ENCODE measurements around the gene HDAC5. TPM values are rescaled to one million over a fixed set of nuclear protein-coding genes. Genes with fewer than 3 reads are reported as not detected.

The HDAC5 gene
- total and polyA plus RNA-seq, 7 donors, result 15.3 to 87.5 (median 58.2) TPM

DNA sequence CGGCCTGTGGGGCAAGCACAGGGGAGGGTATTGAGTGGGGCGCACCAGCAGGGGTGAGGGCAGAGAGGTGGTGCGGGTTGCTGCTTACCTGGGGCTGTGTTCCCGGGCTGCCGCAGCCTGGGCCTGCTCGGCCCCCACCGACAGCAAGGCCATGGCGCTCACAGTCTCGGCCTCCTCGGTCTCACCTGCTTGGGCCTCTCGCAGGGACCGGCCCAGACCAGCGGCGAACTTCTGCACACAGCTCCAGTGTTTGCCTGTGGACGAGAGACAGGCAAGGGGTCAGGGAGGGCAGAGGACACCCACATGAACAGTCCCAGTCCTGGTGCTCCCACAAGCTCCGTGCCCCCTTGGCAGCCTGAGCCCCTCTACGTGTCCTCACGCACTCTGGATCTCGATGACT lies 45.0 kb downstream of the HDAC5 start:
- TF ChIP-seq, protein P1, sequence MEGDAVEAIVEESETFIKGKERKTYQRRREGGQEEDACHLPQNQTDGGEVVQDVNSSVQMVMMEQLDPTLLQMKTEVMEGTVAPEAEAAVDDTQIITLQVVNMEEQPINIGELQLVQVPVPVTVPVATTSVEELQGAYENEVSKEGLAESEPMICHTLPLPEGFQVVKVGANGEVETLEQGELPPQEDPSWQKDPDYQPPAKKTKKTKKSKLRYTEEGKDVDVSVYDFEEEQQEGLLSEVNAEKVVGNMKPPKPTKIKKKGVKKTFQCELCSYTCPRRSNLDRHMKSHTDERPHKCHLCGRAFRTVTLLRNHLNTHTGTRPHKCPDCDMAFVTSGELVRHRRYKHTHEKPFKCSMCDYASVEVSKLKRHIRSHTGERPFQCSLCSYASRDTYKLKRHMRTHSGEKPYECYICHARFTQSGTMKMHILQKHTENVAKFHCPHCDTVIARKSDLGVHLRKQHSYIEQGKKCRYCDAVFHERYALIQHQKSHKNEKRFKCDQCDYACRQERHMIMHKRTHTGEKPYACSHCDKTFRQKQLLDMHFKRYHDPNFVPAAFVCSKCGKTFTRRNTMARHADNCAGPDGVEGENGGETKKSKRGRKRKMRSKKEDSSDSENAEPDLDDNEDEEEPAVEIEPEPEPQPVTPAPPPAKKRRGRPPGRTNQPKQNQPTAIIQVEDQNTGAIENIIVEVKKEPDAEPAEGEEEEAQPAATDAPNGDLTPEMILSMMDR (IDR thresholded peaks at IDR 0.05), result no peak
- TF ChIP-seq POLR2A (IDR thresholded peaks at IDR 0.05), result no peak
- no peak for TF ChIP-seq POLR2AphosphoS5 (IDR thresholded peaks at IDR 0.05)
- TF ChIP-seq EP300 (IDR thresholded peaks at IDR 0.05), result no peak
- 94 to 95% methylated on average over 19 of the region's 19 CpGs for WGBS, 2 donors
- DNase-seq, result no peak
- Histone ChIP-seq H3K27me3 (no peaks in the 10 kb centered on the region), H3K36me3 (peaks cover 30 to 91% (median 76%) of the 10 kb centered on the region in 4 donors), H3K4me1 (peaks cover 0 to 3% (median under 1%) of the 10 kb centered on the region in 4 donors), H3K4me3 (no peak overlapping the region), H3K9me3 (no peaks in the 10 kb centered on the region), H3K27ac (no peak overlapping the region)
- intact Hi-C loops (cut with DNase I), result no loop called here

DNA sequence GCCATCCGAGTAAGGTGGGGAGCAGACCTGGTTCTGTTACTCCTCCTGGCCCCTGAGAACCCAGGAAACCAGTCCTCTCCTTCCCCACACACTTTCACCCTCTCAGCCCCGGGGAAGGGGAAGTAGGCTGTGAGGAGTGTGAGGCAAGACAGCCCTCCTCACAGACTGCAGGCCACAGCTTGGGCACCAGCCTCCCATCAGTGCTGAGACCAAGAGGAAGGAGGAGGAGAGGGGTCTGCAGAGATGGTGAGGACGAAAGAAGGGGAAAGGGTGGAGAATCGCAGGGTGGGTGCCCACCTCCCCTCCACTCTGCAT lies 45.9 kb downstream of the HDAC5 start:
- TF ChIP-seq EP300 (IDR thresholded peaks at IDR 0.05) (no peak), POLR2A (IDR thresholded peaks at IDR 0.05) (no peak), POLR2AphosphoS5 (IDR thresholded peaks at IDR 0.05) (no peak)
- TF ChIP-seq, protein P1 (IDR thresholded peaks at IDR 0.05), result no peak
- H3K36me3 ChIP-seq, result peaks cover 28 to 82% (median 67%) of the 10 kb centered on the region in 4 donors
- no peak overlapping the region for H3K27ac ChIP-seq
- no peaks in the 10 kb centered on the region for H3K9me3 ChIP-seq
- 69 to 71% methylated on average over 4 of the region's 4 CpGs for WGBS, 2 donors
- no peak overlapping the region for H3K4me3 ChIP-seq
- H3K27me3 ChIP-seq, result no peaks in the 10 kb centered on the region
- intact Hi-C loops (cut with DNase I), result no loop called here
- DNase-seq, result no peak
- peaks cover 0 to 11% (median 8%) of the 10 kb centered on the region in 4 donors for H3K4me1 ChIP-seq

DNA sequence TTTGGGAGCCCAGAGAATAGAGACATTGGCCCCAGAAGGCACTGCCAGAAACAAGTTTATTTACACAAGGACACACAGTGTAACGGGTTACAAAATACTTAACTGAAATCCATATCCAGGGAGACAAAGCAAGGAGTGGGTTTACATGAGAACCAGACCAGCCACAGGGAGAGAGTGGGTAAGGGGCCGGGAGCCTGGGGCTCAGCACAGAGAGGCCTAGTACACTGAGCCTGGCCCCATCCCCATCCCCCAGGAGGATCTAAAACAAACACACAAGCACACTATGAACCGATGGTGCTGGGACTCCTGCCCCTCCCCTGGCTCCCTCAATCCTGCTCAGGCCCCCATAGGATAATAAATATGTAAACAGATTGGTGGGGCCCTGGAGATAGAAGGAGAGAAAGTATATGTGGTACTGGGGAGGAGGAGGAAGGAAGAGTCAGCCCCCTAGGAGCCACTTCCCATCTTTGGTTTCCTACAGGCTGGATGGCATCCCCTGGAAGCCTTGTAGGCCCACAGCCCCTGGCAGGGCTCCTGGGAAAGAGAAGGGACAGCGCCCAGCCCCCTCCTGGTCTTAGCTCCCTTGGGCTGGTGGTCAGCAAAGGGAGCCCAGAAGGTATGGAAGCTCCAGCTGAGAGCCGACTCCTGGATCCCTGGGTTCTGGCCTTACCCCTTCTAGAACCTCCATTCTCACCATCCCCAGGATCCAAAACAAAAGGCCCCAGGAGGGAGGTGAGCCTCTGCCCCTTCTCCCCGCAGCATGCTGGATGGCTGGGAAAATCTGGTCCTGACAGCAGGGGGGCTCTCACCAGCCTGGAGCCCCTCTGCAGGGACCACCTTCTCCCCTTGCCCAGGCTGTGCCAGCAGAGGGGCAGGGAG lies 46.5 kb downstream of the HDAC5 start:
- H3K4me3 ChIP-seq, result no peak overlapping the region
- DNase-seq, result no peak

DNA sequence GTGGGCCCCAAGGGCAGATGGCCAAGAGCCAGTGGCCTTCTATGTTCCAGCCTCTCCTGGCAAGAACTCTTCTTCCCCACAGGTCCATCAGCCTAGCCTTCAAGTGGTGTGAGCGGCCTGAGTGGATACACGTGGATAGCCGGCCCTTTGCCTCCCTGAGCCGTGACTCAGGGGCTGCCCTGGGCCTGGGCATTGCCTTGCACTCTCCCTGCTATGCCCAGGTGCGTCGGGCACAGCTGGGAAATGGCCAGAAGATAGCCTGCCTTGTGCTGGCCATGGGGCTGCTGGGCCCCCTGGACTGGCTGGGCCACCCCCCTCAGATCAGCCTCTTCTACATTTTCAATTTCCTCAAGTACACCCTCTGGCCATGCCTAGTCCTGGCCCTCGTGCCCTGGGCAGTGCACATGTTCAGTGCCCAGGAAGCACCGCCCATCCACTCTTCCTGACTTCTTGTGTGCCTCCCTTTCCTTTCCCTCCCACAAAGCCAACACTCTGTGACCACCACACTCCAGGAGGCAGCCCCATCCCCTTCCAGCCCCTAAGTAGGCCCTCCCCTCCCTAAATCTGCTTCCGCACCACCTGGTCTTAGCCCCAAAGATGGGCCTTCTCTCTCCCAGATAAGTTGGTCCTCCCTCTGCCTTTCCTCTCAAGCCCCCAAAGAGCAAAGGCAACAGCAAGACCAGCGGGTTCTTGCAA lies 47.7 kb downstream of the HDAC5 start:
- Histone ChIP-seq H3K9me3 (no peaks in the 10 kb centered on the region), H3K4me1 (peaks cover 0 to 28% (median 23%) of the 10 kb centered on the region in 4 donors), H3K36me3 (peaks cover 28 to 66% (median 56%) of the 10 kb centered on the region in 4 donors), H3K27me3 (no peaks in the 10 kb centered on the region), H3K27ac (peak overlapping the region in 1 of 4 donors; percentile 4), H3K4me3 (no peak overlapping the region)
- intact Hi-C loops (cut with DNase I), result no loop called here
- DNase-seq, result no peak
- 88 to 89% methylated on average over 10 of the region's 10 CpGs for WGBS, 2 donors
- no peak for TF ChIP-seq EP300 (IDR thresholded peaks at IDR 0.05)
- TF ChIP-seq POLR2A (IDR thresholded peaks at IDR 0.05), result no peak
- TF ChIP-seq POLR2AphosphoS5 (IDR thresholded peaks at IDR 0.05), result no peak
- TF ChIP-seq, protein P1 (IDR thresholded peaks at IDR 0.05), result no peak

More for the DNA sequence above, 46.5 kb downstream of the HDAC5 start:
- H3K9me3 ChIP-seq, result no peaks in the 10 kb centered on the region
- intact Hi-C loops (cut with DNase I), result no loop called here
- H3K36me3 ChIP-seq, result peaks cover 28 to 76% (median 61%) of the 10 kb centered on the region in 4 donors
- H3K27me3 ChIP-seq, result no peaks in the 10 kb centered on the region
- H3K4me1 ChIP-seq, result peaks cover 0 to 17% (median 14%) of the 10 kb centered on the region in 4 donors
- TF ChIP-seq POLR2A (IDR thresholded peaks at IDR 0.05), result no peak
- no peak for TF ChIP-seq EP300 (IDR thresholded peaks at IDR 0.05)
- TF ChIP-seq POLR2AphosphoS5 (IDR thresholded peaks at IDR 0.05), result no peak
- TF ChIP-seq, protein P1 (IDR thresholded peaks at IDR 0.05), result no peak
- H3K27ac ChIP-seq, result peak overlapping the region in 1 of 4 donors; percentile 4
- WGBS, 2 donors, result 78 to 81% methylated on average over 6 of the region's 6 CpGs
